Memory B cell (primary cell): ENCODE results near the gene NBPF3.

Experiments used
- ATAC-seq: fragments of 150-1000 bp; cut with Tn5 transposase; 2 replicates; pipeline ENCODE4 v1.10.0; 2021; ENCODE audit warnings: low read depth, mild to moderate bottlenecking, moderate library complexity
- DNase-seq, 2 donors: peaks; one replicate each; pipeline ENCODE4 v3.0.0; 2022; ENCODE audit warnings: low spot score in 2 of 2
- H3K27ac Mint-ChIP-seq: one replicate; pipeline ENCODE4 v1.8.0; 2022; ENCODE audit warnings: mild to moderate bottlenecking, moderate library complexity, mixed read lengths
- H3K27me3 Mint-ChIP-seq: one replicate; pipeline ENCODE4 v1.8.0; 2022; ENCODE audit warnings: mixed read lengths
- H3K36me3 Mint-ChIP-seq: one replicate; pipeline ENCODE4 v1.8.0; 2022; ENCODE audit warnings: mild to moderate bottlenecking, mixed read lengths
- H3K4me1 Mint-ChIP-seq: one replicate; pipeline ENCODE4 v1.8.0; 2022; ENCODE audit warnings: mixed read lengths
- H3K4me3 Mint-ChIP-seq: one replicate; pipeline ENCODE4 v1.8.0; 2022; ENCODE audit warnings: mild to moderate bottlenecking, moderate library complexity, mixed read lengths
- H3K9me3 Mint-ChIP-seq: one replicate; pipeline ENCODE4 v1.8.0; 2022; ENCODE audit warnings: mixed read lengths

NBPF3 gene

GRCh38 chr1:21494196-21494595 lies 54.3 kb downstream of the NBPF3 start:
- peaks cover 2% of the 10 kb centered on the region for H3K4me1 Mint-ChIP-seq
- DNase-seq: no peak
- no peaks in the 10 kb centered on the region for H3K36me3 Mint-ChIP-seq
- H3K4me3 Mint-ChIP-seq: no peak overlapping the region
- no peak overlapping the region for H3K27ac Mint-ChIP-seq
- peaks cover 2% of the 10 kb centered on the region for H3K9me3 Mint-ChIP-seq
- no peak for ATAC-seq
- peaks cover 1% of the 10 kb centered on the region for H3K27me3 Mint-ChIP-seq

GRCh38 chr1:21495225-21495820 lies 55.4 kb downstream of the NBPF3 start:
- DNase-seq: no peak
- H3K4me1 Mint-ChIP-seq: peaks cover 2% of the 10 kb centered on the region
- no peak overlapping the region for H3K27ac Mint-ChIP-seq
- ATAC-seq: no peak
- H3K27me3 Mint-ChIP-seq: peaks cover 1% of the 10 kb centered on the region
- H3K9me3 Mint-ChIP-seq: peaks cover 2% of the 10 kb centered on the region
- peaks cover 2% of the 10 kb centered on the region for H3K36me3 Mint-ChIP-seq
- no peak overlapping the region for H3K4me3 Mint-ChIP-seq

GRCh38 chr1:21496063-21496462 lies 56.1 kb downstream of the NBPF3 start:
- ATAC-seq (no peak), DNase-seq (no peak)
- peaks cover 1% of the 10 kb centered on the region for H3K27me3 Mint-ChIP-seq
- peaks cover 2% of the 10 kb centered on the region for H3K36me3 Mint-ChIP-seq
- H3K4me3 Mint-ChIP-seq: no peak overlapping the region
- H3K9me3 Mint-ChIP-seq: no peaks in the 10 kb centered on the region
- no peak overlapping the region for H3K27ac Mint-ChIP-seq
- no peaks in the 10 kb centered on the region for H3K4me1 Mint-ChIP-seq

GRCh38 chr1:21496886-21497285 lies 56.9 kb downstream of the NBPF3 start:
- ATAC-seq: no peak
- DNase-seq: no peak
- no peak overlapping the region for H3K27ac Mint-ChIP-seq
- no peaks in the 10 kb centered on the region for H3K4me1 Mint-ChIP-seq
- no peaks in the 10 kb centered on the region for H3K9me3 Mint-ChIP-seq
- no peak overlapping the region for H3K4me3 Mint-ChIP-seq
- peaks cover 1% of the 10 kb centered on the region for H3K27me3 Mint-ChIP-seq
- H3K36me3 Mint-ChIP-seq: peaks cover 2% of the 10 kb centered on the region

GRCh38 chr1:21497466-21498061 lies 57.6 kb downstream of the NBPF3 start:
- Mint-ChIP-seq H3K27ac (no peak overlapping the region), H3K27me3 (peaks cover 1% of the 10 kb centered on the region), H3K9me3 (no peaks in the 10 kb centered on the region), H3K36me3 (peaks cover 2% of the 10 kb centered on the region), H3K4me1 (no peaks in the 10 kb centered on the region), H3K4me3 (no peak overlapping the region)
- DNase-seq (no peak), ATAC-seq (no peak)

- no peak for ATAC-seq
- Mint-ChIP-seq H3K4me3 (no peak overlapping the region), H3K9me3 (no peaks in the 10 kb centered on the region), H3K27ac (no peak overlapping the region), H3K27me3 (peaks cover 5% of the 10 kb centered on the region), H3K36me3 (peaks cover 2% of the 10 kb centered on the region), H3K4me1 (no peaks in the 10 kb centered on the region)
- DNase-seq: no peak
These were observed 59.5 kb downstream of the NBPF3 start for GRCh38 chr1:21499283-21499950.

GRCh38 chr1:21503706-21504377 lies 63.9 kb downstream of the NBPF3 start:
- peaks cover 3% of the 10 kb centered on the region for H3K4me1 Mint-ChIP-seq
- no peak overlapping the region for H3K4me3 Mint-ChIP-seq
- H3K27ac Mint-ChIP-seq: no peak overlapping the region
- no peaks in the 10 kb centered on the region for H3K9me3 Mint-ChIP-seq
- peaks cover 13% of the 10 kb centered on the region for H3K27me3 Mint-ChIP-seq
- no peak for ATAC-seq
- H3K36me3 Mint-ChIP-seq: peaks cover 2% of the 10 kb centered on the region
- no peak for DNase-seq

- no peak for ATAC-seq
- H3K4me1 Mint-ChIP-seq: peaks cover 12% of the 10 kb centered on the region
- H3K9me3 Mint-ChIP-seq: no peaks in the 10 kb centered on the region
- H3K27ac Mint-ChIP-seq: no peak overlapping the region
- peaks cover 14% of the 10 kb centered on the region for H3K27me3 Mint-ChIP-seq
- H3K4me3 Mint-ChIP-seq: no peak overlapping the region
- no peak for DNase-seq
- H3K36me3 Mint-ChIP-seq: no peaks in the 10 kb centered on the region
These were observed 66.9 kb downstream of the NBPF3 start for GRCh38 chr1:21506804-21507203.

- no peaks in the 10 kb centered on the region for H3K9me3 Mint-ChIP-seq
- H3K27me3 Mint-ChIP-seq: peaks cover 14% of the 10 kb centered on the region
These were observed 67.8 kb downstream of the NBPF3 start for GRCh38 chr1:21507511-21508270.

GRCh38 chr1:21508580-21509350 lies 68.8 kb downstream of the NBPF3 start:
- Mint-ChIP-seq H3K27ac (peak overlapping the region; percentile 45), H3K4me3 (peak overlapping the region; percentile 86)

More at GRCh38 chr1:21507511-21508270, 67.8 kb downstream of the NBPF3 start:
- H3K4me1 Mint-ChIP-seq: peaks cover 12% of the 10 kb centered on the region
- H3K4me3 Mint-ChIP-seq: no peak overlapping the region
- no peaks in the 10 kb centered on the region for H3K36me3 Mint-ChIP-seq
- DNase-seq (no peak), ATAC-seq (no peak)
- no peak overlapping the region for H3K27ac Mint-ChIP-seq

GRCh38 chr1:21509351-21510112 lies 69.6 kb downstream of the NBPF3 start, which contains the start of gene ALPL:
Gene ALPL, plus strand, starts transcription at chr1:21509423. Its CDS starts 44,659 bp downstream, at chr1:21554082.
- H3K27me3 Mint-ChIP-seq: peaks cover 11% of the 10 kb centered on the region
- H3K27ac Mint-ChIP-seq: peak within 1 kb of the TSS; percentile 45
- H3K4me1 Mint-ChIP-seq: peaks cover 21% of the 10 kb centered on the region
- no peaks in the 10 kb centered on the region for H3K9me3 Mint-ChIP-seq
- H3K4me3 Mint-ChIP-seq: peak within 1 kb of the TSS; percentile 86
- no peaks in the 10 kb centered on the region for H3K36me3 Mint-ChIP-seq
- DNase-seq: no peak
- no peak for ATAC-seq

More at GRCh38 chr1:21508580-21509350, 68.8 kb downstream of the NBPF3 start:
- Mint-ChIP-seq H3K4me1 (peaks cover 13% of the 10 kb centered on the region), H3K27me3 (peaks cover 14% of the 10 kb centered on the region), H3K36me3 (no peaks in the 10 kb centered on the region), H3K9me3 (no peaks in the 10 kb centered on the region)
- ATAC-seq (peak; percentile 95), DNase-seq (peak; percentile 81 to 86)

GRCh38 chr1:21510113-21510493 lies 70.2 kb downstream of the NBPF3 start:
- Mint-ChIP-seq H3K9me3 (no peaks in the 10 kb centered on the region), H3K27ac (no peak overlapping the region), H3K27me3 (peaks cover 9% of the 10 kb centered on the region), H3K36me3 (no peaks in the 10 kb centered on the region), H3K4me3 (peak overlapping the region; percentile 56), H3K4me1 (peaks cover 24% of the 10 kb centered on the region)
- DNase-seq (no peak), ATAC-seq (no peak)
